GM12891 (cell line): Measurements from ENCODE around the gene FAM170B.

Experiments
- DNase-seq: peaks from one replicate; pipeline ENCODE4 v3.0.0; 2011; ENCODE audit warnings: low spot score; ENCODE audit not compliant: insufficient read length
- FAIRE-seq: peaks from 2 replicates; lab custom pipeline; 2011; peaks lifted over from hg19 to GRCh38; lab: Jason Lieb, UNC
- PAX5 ChIP-seq: IDR thresholded peaks from 2 replicates; pipeline ENCODE4 v1.6.1; 2011; ENCODE audit warnings: low read length, moderate library complexity, mild to moderate bottlenecking; ENCODE audit not compliant: insufficient read depth, severe bottlenecking
- POLR2A ChIP-seq: IDR thresholded peaks from 2 replicates; pipeline ENCODE4 v1.6.1; 2011; ENCODE audit warnings: low read depth, low read length, control low read depth
- POLR2AphosphoS5 ChIP-seq: IDR thresholded peaks from 2 replicates; pipeline ENCODE4 v1.6.1; 2011; ENCODE audit warnings: low read depth, low read length, control low read depth
- POU2F2 ChIP-seq: IDR thresholded peaks from 2 replicates; pipeline ENCODE4 v1.6.1; 2011; ENCODE audit warnings: low read depth, mild to moderate bottlenecking, control low read depth, low read length, moderate library complexity
- SPI1 ChIP-seq: IDR thresholded peaks from 2 replicates; pipeline ENCODE4 v1.6.1; 2011; ENCODE audit warnings: low read depth, low read length, control low read depth
- TAF1 ChIP-seq: IDR thresholded peaks from 2 replicates; pipeline ENCODE4 v1.6.1; 2011; ENCODE audit warnings: low read depth, low read length, control low read depth

Gene FAM170B

DNA sequence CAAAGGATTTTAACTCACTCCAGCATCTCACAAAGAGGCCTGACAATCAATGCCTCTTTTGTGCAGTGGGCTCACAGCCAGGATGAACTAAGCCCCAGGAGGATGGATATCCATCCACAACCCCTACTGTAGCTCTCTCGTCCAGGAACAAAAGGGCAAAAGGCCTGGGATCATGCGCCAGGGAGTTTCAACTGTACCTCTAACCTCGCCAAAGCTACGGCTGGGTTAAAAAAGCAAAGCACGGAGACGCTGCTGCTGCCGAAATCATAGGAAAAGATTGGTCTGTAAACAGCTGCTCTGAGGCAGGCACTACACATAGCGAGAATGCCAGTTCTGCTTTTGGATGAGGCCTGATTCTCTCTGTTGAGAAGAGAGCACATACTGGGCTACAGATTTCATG is 50.6 kb downstream of the FAM170B start:
- TF ChIP-seq PAX5 (no peak), TAF1 (no peak), POU2F2 (no peak), POLR2AphosphoS5 (no peak), POLR2A (no peak), SPI1 (peak; percentile 40)
- DNase-seq (no peak), FAIRE-seq (no peak)

DNA sequence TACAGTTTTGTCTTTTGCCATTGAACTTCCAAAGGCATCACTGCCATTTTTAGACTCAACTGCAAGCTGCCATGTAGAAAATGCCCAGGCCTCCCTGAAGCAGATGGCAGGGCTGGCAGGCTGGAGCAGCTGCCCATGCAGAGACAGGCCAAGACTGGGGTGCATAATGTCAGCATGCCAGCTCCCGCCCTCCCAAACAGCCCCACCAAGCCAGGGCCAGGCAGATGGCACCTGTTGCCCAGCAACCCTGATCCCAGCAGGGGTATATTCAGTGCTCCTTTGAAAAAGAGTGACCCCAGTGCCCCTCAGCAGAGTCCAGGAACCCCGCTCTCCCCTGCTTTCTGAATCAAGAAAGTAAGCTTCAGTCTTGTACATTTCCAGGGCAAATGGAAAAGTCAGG is 51.1 kb downstream of the FAM170B start:
- no peak for TF ChIP-seq POLR2A
- no peak for TF ChIP-seq POU2F2
- TF ChIP-seq POLR2AphosphoS5 = no peak
- no peak for TF ChIP-seq PAX5
- TF ChIP-seq SPI1 = no peak
- TF ChIP-seq TAF1 = no peak
- FAIRE-seq = no peak
- DNase-seq = no peak

DNA sequence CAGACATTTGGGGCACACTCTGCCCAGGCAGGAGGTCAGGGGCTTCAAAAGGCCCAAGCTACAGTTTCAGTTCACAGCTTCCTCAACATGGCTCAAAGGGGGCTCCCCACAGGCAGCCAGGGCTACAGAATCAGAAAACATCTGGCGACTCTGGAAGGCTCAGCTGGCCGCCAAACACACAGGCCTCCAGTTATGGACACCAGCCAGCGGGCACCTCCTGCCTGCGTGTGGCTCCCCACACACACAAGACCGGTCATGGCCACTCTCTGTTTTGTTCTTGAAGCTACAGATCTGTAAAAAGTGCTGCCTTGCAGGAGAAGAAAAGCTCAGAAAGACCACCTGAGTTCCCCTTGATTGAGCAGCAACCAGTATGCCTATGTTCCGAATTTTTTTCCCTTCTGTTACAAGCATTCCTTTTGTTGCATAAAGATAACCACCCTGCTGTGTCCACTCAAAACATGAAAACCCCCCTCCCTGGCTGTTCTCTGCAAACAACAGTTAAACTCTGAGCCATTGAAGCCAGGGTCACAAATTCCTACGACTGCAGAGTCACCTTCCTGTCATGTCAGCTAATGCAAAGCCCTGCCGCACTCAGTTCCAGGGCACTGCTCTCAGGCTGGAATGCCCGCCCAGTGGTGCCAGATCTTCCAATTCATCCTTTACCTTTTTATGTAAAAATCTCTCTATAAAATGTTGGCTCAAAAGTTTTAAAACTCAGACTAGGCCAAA is 52.1 kb downstream of the FAM170B start:
- no peak for TF ChIP-seq SPI1
- no peak for TF ChIP-seq PAX5
- TF ChIP-seq POU2F2 = no peak
- TF ChIP-seq POLR2AphosphoS5 = no peak
- no peak for TF ChIP-seq POLR2A
- no peak for TF ChIP-seq TAF1
- FAIRE-seq = no peak
- no peak for DNase-seq
